ENCODE results near the gene KLF15. TPM values are rescaled to one million over a fixed set of nuclear protein-coding genes. Genes with fewer than 3 reads are reported as not detected.

The KLF15 gene
- total and polyA plus RNA-seq, 2 of the 8 experiments (the other 6 are each of a cell fraction or from before 2014, with no cell fraction given): 15.7 to 19.5 TPM

- Histone ChIP-seq H3K79me1 (ENCODE audit: low read depth, low read length) (0 out of 2 replicates have a peak, but pooled peaks cover 4% of the 10 kb centered on the region), H3K56ac (replicated peaks; ENCODE audit: insufficient read length, low read depth, low read length) (no peak overlapping the region), H3K9me3 (ENCODE audit: insufficient read depth in 2 of 2, low read depth in 1 of 2, low read length in 1 of 2) (no peaks in the 10 kb centered on the region), H4K5ac (ENCODE audit: insufficient read length, low read depth, low read length) (no peak overlapping the region), H3K79me2 (ENCODE audit: control insufficient read depth in 1 of 2, insufficient read depth in 2 of 2, low read length in 2 of 2) (peaks cover 0 to 18% of the 10 kb centered on the region in 2 experiments; a peak in 1 of 4 replicates), H2BK20ac (ENCODE audit: low read length) (no peak overlapping the region), H2AFZ (ENCODE audit: low read length) (no peak overlapping the region), H2BK120ac (replicated peaks; ENCODE audit: low read depth, low read length) (no peak overlapping the region), H2AK5ac (ENCODE audit: low read depth, low read length) (no peak overlapping the region), H2BK15ac (ENCODE audit: low read length) (no peak overlapping the region), H3K4me3 (ENCODE audit: extremely low read depth in 1 of 4, insufficient read depth in 2 of 4, low read depth in 3 of 4, low read length in 4 of 4) (no peak overlapping the region), H3K27me3 (replicated peaks in 1 of 4; ENCODE audit: control insufficient read depth in 3 of 4, extremely low read depth in 1 of 4, insufficient read depth in 3 of 4, low read length in 3 of 4) (no peaks in the 10 kb centered on the region), H3K9ac (replicated peaks in 1 of 4; ENCODE audit: extremely low read depth in 1 of 4, low read depth in 3 of 4, low read length in 3 of 4) (no peak overlapping the region), H3K23me2 (ENCODE audit: low read depth, low read length) (peaks cover 1% of the 10 kb centered on the region; the same call in 1 of the 2 replicates), H4K8ac (ENCODE audit: extremely low read depth, insufficient read depth, low read length) (peak overlapping the region; percentile 53; the same call in 1 of the 2 replicates), H3K4ac (replicated peaks; ENCODE audit: insufficient read length, low read depth, low read length) (no peak overlapping the region), H2BK5ac (ENCODE audit: low read depth, low read length) (no peak overlapping the region), H3K36me3 (ENCODE audit: control insufficient read depth in 2 of 4, insufficient read depth in 4 of 4, low read length in 3 of 4) (peaks cover 0 to 15% (median 10%) of the 10 kb centered on the region in 4 experiments; a peak in 5 of 8 replicates), H3K27ac (ENCODE audit: low read depth, low read length) (no peak overlapping the region), H4K91ac (replicated peaks; ENCODE audit: insufficient read length, low read length) (no peak overlapping the region), H4K20me1 (replicated peaks in 1 of 2; ENCODE audit: control insufficient read depth in 1 of 2, insufficient read depth in 2 of 2, low read length in 2 of 2) (peaks cover 0 to 25% of the 10 kb centered on the region in 2 experiments), H2BK12ac (ENCODE audit: low read depth, low read length) (no peak overlapping the region), H3K18ac (ENCODE audit: extremely low read depth, low read length) (no peak overlapping the region), H3K4me1 (replicated peaks in 1 of 4; ENCODE audit: control insufficient read depth in 3 of 4, insufficient read depth in 4 of 4, low read length in 3 of 4) (peaks cover 0 to 12% (median 6%) of the 10 kb centered on the region in 4 experiments; a peak in 5 of 7 replicates), H3K4me2 (ENCODE audit: insufficient read depth in 1 of 2, low read depth in 2 of 2, low read length in 2 of 2) (no peak overlapping the region), H3K23ac (ENCODE audit: insufficient read length) (no peak overlapping the region), H3K14ac (ENCODE audit: insufficient read length) (no peak overlapping the region)
- no peak for DNase-seq (ENCODE audit: low read depth in 1 of 2, low spot score in 2 of 2)
- 90% methylated on average over 10 of the region's 10 CpGs; no CpG with 5 or more reads in 1 of the 2 experiments for WGBS, 2 experiments (ENCODE audit: extremely low coverage in 1 of 2, insufficient coverage in 1 of 2, insufficient read length in 1 of 2, insufficient replicate concordance in 2 of 2, low coverage in 1 of 2, low lambda C conversion rate in 2 of 2, missing lambda C conversion rate in 1 of 2)
- ChIA-PET CTCF (ENCODE audit: partially characterized antibody) (interaction anchor here (0.8 to 1.9 kb wide), 8 partner anchors 26 to 229 kb away, joined by 3 to 6 read pairs (median 4); partner anchors contain the start of gene CFAP100), POLR2A (ENCODE audit: partially characterized antibody) (interaction anchor here (1.0 kb wide), 1 partner anchor 84 kb away, joined by 4 read pairs; no protein-coding TSS in a partner anchor)
- FAIRE-seq: no peak
- TF ChIP-seq BCL11A (IDR thresholded peaks at IDR 0.05; ENCODE audit: low read depth in 2 of 2, low read length in 2 of 2) (no peak), JUND (IDR thresholded peaks at IDR 0.05; ENCODE audit: low read length) (no peak), SUZ12 (IDR thresholded peaks at IDR 0.05; ENCODE audit: low read length) (no peak), KDM4A (IDR thresholded peaks at IDR 0.05; ENCODE audit: low read depth, low read length, severe bottlenecking) (no peak), FOSL1 (IDR thresholded peaks at IDR 0.05; ENCODE audit: insufficient read depth, low read depth, low read length) (no peak), KDM1A (IDR thresholded peaks at IDR 0.05; ENCODE audit: borderline replicate concordance, low read length) (no peak)
Observed at GRCh38 chr3:126351086-126351770, 6.0 kb downstream of the KLF15 start.

Measured in H1 (cell line).